ENCODE data around the gene PLSCR3.

PLSCR3 gene

DNA sequence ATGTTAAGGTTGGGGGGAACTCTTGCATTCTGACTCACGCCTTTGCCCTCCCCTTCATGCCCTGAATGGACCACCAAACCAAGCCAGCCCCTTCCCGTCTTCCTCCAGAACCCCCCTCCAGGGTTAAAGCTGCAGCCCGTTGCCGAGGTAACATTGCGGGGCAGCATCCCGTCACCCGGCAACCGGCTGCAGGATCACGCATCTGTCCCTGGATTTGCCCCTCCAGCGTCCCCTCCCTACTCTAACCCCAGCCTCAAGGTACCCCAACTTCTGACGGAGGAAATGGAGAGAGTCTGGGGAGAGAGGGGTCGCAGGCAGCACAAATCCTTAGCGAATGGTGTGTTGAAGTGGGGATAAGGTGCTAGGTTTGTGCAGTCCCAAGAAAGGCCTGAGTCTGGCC, 12.8 kb upstream of the PLSCR3 start:
- in situ Hi-C loops (cut with MboI; ENCODE audit: low sequenced_read_pairs), result no loop called here

- in situ Hi-C loops (cut with MboI; ENCODE audit: low sequenced_read_pairs), result no loop called here
Observed at GRCh38 chr17:7406235-7406825, 12.0 kb upstream of the PLSCR3 start.

GRCh38 chr17:7405350-7406234, 11.3 kb upstream of the PLSCR3 start:
- in situ Hi-C loops (cut with MboI; ENCODE audit: low sequenced_read_pairs), result no loop called here

DNA sequence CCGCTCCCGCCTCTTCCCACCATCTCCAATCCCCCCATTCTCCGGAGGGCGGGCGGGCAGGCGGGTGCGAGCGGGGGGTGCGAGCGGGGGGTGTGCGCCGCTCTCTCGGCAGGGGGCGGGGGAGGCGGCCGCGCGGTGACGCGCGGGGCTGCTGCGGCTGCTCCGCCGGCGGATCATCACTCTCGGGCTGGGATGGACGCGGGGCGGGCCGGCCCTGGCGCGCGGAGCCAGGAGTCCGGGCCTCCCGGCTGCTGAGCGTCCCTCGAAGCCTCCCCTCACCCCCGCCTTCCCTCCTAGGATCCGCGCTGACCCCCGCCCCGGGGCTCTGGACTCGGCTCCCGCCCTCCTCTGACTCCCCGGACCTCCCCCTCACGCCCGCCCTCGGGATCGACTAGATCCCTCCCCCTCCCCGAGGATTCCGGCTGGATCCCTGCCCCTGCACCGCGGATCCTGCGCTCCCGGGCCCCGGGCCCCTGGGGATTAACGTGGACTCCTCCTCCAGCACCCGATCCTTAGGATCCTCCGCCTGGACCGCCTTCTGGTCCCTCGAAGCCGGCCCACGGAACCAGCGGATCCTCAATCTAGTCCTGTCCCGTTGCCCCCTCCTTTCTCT, 10.5 kb upstream of the PLSCR3 start:
- in situ Hi-C loops (cut with MboI; ENCODE audit: low sequenced_read_pairs), result no loop called here

DNA sequence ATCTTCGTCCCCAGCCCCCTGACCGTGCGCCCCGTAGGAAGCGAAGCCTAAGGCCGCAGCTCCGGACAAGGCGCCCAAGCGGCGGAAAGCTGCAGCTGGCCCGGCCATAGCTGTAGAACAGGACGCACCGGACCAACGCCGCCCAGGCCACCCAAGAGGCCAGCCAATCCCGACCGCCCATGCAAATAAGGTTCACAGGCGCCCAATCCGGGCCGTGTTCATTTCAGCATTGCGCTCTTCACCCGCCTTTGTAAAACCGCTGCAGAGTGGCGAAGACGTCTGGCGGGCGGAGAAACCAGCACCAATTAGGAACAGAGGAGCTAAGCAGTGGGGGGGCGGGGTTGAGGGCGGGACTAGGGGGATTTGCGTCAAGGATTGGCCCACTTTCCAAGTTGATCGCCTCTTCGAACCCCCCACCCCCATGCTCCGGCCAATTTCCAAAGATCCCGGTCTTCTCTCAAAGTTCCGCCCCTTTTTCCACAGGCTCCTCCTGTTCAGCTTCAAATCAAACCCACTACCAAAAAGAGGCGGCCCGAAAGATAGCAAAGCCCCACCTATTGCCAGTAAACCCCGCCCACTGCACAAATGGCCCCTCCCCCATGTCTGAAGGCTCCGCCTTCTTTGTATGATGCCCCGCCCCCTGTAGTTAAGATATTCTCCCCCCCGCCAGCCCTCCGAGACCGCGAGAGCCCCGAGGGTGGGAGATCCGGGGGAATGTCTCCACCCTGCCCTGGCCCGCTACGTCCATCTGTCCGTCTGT, 9.8 kb upstream of the PLSCR3 start, which contains the start of gene TMEM256:
TMEM256 (minus strand) TSS at position 121 of the 760 bp plus-strand sequence; CDS start at position 108, 13 bp downstream.
- in situ Hi-C loops (cut with MboI; ENCODE audit: low sequenced_read_pairs), result no loop called here

- in situ Hi-C loops (cut with MboI; ENCODE audit: low sequenced_read_pairs), result no loop called here
Observed at GRCh38 chr17:7403727-7403976, 9.3 kb upstream of the PLSCR3 start.

DNA sequence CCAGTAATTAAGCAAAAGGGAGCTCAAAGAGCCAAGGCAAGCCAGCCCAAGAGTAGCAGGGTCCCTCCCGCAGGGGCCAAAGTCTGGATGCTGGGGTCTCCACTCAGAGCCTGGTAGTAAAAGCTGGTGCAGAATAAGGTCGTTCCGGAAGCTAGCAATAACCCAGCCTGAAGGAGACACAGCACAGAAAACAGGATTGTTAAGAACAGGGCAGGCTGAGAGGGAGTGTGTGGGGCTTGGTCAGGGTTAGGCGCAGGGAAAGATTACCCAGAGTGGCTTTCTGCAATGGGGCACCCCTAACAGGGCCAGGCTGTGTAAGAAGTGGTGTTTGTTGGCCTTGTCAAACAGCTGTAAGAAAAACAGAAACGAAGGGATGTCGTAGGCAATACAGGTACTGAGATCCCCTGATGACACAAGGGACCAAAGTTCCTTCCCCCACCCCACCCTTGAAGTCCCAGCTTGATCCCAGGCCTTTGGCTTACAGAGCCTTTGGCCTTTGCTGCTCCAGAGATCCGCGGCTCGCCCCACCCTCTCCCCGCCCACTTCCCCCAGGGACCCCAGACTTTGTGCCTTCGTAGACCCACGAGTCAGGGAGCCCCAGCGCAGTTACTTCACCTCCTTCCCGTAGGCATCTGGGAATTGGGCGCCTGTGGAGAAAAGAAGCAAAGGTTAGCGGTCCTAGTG, 8.9 kb upstream of the PLSCR3 start:
- in situ Hi-C loops (cut with MboI; ENCODE audit: low sequenced_read_pairs), result no loop called here

- in situ Hi-C loops (cut with MboI; ENCODE audit: low sequenced_read_pairs), result no loop called here
Observed at GRCh38 chr17:7398612-7399011, 4.3 kb upstream of the PLSCR3 start.

DNA sequence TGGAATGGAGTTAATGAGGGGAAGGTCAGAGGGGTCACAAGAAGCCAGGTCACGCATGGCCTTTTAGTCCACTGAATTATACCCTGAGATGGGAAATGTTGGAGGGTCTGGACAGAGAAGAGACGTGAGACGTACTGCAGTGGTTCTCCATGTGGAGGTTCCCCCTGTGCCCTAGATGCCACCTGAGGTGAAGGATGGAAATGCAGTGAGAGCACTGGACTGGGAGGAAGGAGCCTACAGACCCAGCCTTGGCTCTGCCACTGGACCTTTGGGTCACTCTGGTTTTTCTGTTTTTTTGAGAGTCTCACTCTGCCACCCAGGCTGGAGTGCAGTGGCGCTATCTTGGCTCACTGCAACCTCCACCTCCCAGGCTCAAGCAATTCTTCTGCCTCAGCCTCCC, 1.8 kb upstream of the PLSCR3 start:
- in situ Hi-C loops (cut with MboI; ENCODE audit: low sequenced_read_pairs), result no loop called here

GRCh38 chr17:7393613-7394451, 493 bp downstream of the PLSCR3 start:
- in situ Hi-C loops (cut with MboI; ENCODE audit: low sequenced_read_pairs), result no loop called here

- in situ Hi-C loops (cut with MboI; ENCODE audit: low sequenced_read_pairs), result no loop called here
Observed at GRCh38 chr17:7392696-7393612, 1.4 kb downstream of the PLSCR3 start.

- in situ Hi-C loops (cut with MboI; ENCODE audit: low sequenced_read_pairs), result no loop called here
Observed at GRCh38 chr17:7391307-7391706, 3.0 kb downstream of the PLSCR3 start.

GRCh38 chr17:7389924-7390910, 4.1 kb downstream of the PLSCR3 start:
- in situ Hi-C loops (cut with MboI; ENCODE audit: low sequenced_read_pairs), result no loop called here

DNA sequence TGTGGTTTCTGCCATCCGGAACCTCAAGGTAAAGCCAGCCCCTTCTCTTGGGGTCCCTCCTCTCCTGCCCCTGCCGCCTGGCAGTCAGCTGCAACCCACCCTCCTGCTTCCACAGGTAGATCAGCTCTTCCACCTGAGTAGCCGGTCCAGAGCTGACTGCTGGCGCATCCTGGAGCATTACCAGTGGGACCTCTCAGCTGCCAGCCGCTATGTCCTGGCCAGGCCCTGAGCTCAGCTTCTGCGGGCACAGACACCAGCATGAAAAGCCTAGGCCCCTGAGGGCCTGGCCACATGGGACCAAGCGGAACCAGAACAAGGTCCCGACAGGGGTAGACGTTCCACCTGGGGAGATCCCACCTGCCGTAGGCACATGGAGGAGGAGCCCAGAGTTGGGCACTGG, 5.5 kb downstream of the PLSCR3 start:
- in situ Hi-C loops (cut with MboI; ENCODE audit: low sequenced_read_pairs), result no loop called here

DNA sequence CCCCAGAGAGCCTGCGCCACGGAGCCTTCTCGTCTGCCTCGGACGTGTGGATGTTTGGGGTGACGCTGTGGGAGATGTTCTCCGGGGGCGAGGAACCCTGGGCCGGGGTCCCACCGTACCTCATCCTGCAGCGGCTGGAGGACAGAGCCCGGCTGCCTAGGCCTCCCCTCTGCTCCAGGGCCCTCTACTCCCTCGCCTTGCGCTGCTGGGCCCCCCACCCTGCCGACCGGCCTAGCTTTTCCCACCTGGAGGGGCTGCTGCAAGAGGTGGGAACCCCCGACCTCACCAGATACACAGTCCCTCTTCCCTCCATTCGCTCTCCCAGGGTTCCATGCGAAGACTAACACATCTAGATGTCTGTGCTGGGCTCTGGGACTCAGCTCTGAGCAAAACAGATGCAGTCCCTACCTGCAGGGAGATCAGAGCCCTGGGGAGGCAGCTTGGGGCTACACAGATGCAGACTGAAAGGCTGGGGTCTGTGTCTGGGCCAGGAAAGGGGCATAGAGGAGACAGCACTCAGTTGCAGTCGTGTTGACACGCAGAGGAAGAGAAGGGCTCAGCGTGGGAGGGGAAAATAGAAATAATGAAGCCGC, 9.7 kb downstream of the PLSCR3 start:
- in situ Hi-C loops (cut with MboI; ENCODE audit: low sequenced_read_pairs), result no loop called here

DNA sequence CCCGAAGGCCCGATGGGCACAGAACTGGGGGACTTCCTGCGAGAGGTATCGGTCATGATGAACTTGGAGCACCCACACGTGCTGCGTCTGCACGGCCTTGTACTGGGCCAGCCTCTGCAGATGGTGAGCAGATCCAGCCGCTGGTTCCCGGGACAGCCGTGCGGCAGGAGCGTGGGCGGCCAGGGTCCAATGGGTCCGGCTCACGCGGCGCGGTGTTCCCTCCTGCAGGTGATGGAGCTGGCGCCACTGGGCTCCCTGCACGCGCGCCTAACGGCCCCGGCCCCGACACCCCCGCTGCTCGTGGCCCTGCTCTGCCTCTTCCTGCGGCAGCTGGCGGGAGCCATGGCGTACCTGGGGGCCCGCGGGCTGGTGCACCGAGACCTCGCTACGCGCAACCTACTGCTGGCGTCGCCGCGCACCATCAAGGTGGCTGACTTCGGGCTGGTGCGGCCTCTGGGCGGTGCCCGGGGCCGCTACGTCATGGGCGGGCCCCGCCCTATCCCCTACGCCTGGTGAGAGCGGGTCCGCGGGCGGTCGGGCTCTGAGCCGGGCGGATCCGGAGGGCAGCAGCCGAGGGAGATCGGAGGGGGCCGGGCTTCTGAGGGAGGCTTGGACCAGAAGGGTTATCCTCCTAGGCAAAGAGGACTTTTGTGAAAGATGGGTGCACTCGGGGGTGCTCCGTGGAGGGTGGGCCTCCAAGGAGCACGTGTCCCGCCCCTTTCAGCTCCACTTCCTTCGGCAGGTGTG, 10.4 kb downstream of the PLSCR3 start:
- in situ Hi-C loops (cut with MboI; ENCODE audit: low sequenced_read_pairs), result no loop called here

- in situ Hi-C loops (cut with MboI; ENCODE audit: low sequenced_read_pairs), result no loop called here
Observed at GRCh38 chr17:7383371-7383741, 11.0 kb downstream of the PLSCR3 start.

Measured in HL-60/S4 treated with retinoic acid at 250 ng/mL for 4 days and 3 days (cell line).